Stomach (tissue), 4 donors: Measurements from ENCODE around the gene PCDH1.

Source experiments
- CTCF ChIP-seq, 7 experiments: fragments of 450-650 bp in 4 of 7; fragments of 200-600 bp in 3 of 7; sonication (generic) in 3 of 7; IDR thresholded peaks; one replicate each; pipeline ENCODE4 v1.5.1; 2016 to 2019; ENCODE audit warnings: antibody characterized with exemption in 7 of 7, control low read depth in 2 of 7, mild to moderate bottlenecking in 1 of 7
- EP300 ChIP-seq: sonication (generic); formaldehyde crosslinking; IDR thresholded peaks from one replicate; pipeline ENCODE4 v1.6.1; 2017; ENCODE audit warnings: antibody characterized with exemption
- POLR2A ChIP-seq, 4 donors: fragments of 450-650 bp; IDR thresholded peaks; one replicate each; pipeline ENCODE4 v1.6.1; 2016; ENCODE audit warnings: antibody characterized with exemption in 4 of 4, control low read depth in 2 of 4, mild to moderate bottlenecking in 1 of 4, moderate library complexity in 1 of 4
- POLR2AphosphoS5 ChIP-seq, 3 donors: sonication (generic); formaldehyde crosslinking; IDR thresholded peaks; one replicate each; pipeline ENCODE4 v1.6.1; 2016; ENCODE audit warnings: antibody characterized with exemption in 3 of 3

- TF ChIP-seq CTCF (IDR thresholded peaks at IDR 0.05) = no peak
- TF ChIP-seq POLR2AphosphoS5 (IDR thresholded peaks at IDR 0.05) = no peak
- TF ChIP-seq EP300 = no peak
- TF ChIP-seq POLR2A (IDR thresholded peaks at IDR 0.05) = no peak
These were observed 17.0 kb downstream of the PCDH1 start for GRCh38 chr5:141861194-141861593.
